Measurements from ENCODE around the gene KNDC1. TPM values are rescaled to one million over a fixed set of nuclear protein-coding genes. Genes with fewer than 3 reads are reported as not detected.

Gene KNDC1
- total and polyA plus RNA-seq, 2 of the 4 experiments (the other 2 are of a cell fraction) = 0.18 to 1.1 TPM

- H3K9me3 ChIP-seq (ENCODE audit: control insufficient read depth, insufficient read depth, low read length) = no peaks in the 10 kb centered on the region
- H3K27me3 ChIP-seq (ENCODE audit: control insufficient read depth, insufficient read depth, low read length) = no peaks in the 10 kb centered on the region; the same call in 1 of the 2 replicates
- no peaks in the 10 kb centered on the region for H4K20me1 ChIP-seq (ENCODE audit: insufficient read depth, low read length)
- peaks cover 2% of the 10 kb centered on the region; the same call in 1 of the 2 replicates for H3K9me1 ChIP-seq (ENCODE audit: insufficient read depth, low read length)
- H2BK120ac ChIP-seq (ENCODE audit: low read depth, low read length) = no peak overlapping the region
- intact Hi-C loops (cut with micrococcal nuclease) (no loop called here), in situ Hi-C loops (cut with MboI; ENCODE audit: low sequenced_read_pairs) (loop anchor here (25.0 kb wide), 1 partner anchor 604 kb away; no protein-coding TSS in a partner anchor), dilution Hi-C loops (cut with HindIII; ENCODE audit: low sequenced_read_pairs, unreplicated experiment) (no loop called here)
- no peak overlapping the region for H2BK20ac ChIP-seq (ENCODE audit: low read depth, low read length)
- 71% methylated on average over 7 of the region's 21 CpGs; no CpG with 5 or more reads in 1 of the 2 experiments for WGBS, 2 experiments (ENCODE audit: extremely low coverage in 2 of 2, insufficient read length in 1 of 2)
- no peak overlapping the region for H2AK5ac ChIP-seq (ENCODE audit: low read depth, low read length)
- H3K27ac ChIP-seq (ENCODE audit: insufficient read depth, low read length) = no peak overlapping the region
- BruUV-seq (replicated peaks) = no TSS peak
- DNase-seq = no peak
- H3K36me3 ChIP-seq (ENCODE audit: control insufficient read depth, insufficient read depth, low read length) = peaks cover 4% of the 10 kb centered on the region; the same call in 1 of the 2 replicates
- no peak overlapping the region for H4K8ac ChIP-seq (ENCODE audit: low read depth in 2 of 2, low read length in 2 of 2)
- H3K18ac ChIP-seq (ENCODE audit: low read depth, low read length) = no peak overlapping the region
- H3K4ac ChIP-seq (ENCODE audit: low read depth, low read length) = no peak overlapping the region
- H4K5ac ChIP-seq (ENCODE audit: low read depth, low read length) = no peak overlapping the region
- no peak overlapping the region for H2AFZ ChIP-seq (replicated peaks; ENCODE audit: low read length, poor library complexity)
- POLR2A ChIA-PET (ENCODE audit: unreplicated experiment) = no interaction called here
- peak overlapping the region; percentile 50 for H2AK9ac ChIP-seq (replicated peaks; ENCODE audit: low read depth, low read length, poor library complexity)
- no peak overlapping the region for H3K14ac ChIP-seq (replicated peaks; ENCODE audit: low read depth, low read length)
- no peak overlapping the region for H3K4me3 ChIP-seq (ENCODE audit: insufficient read depth, low read depth, low read length)
- no peak overlapping the region for H3K56ac ChIP-seq (ENCODE audit: extremely low read depth, insufficient read depth, low read length)
- no peak for ATAC-seq (ENCODE audit: low read depth)
- no peak overlapping the region for H3K4me2 ChIP-seq (ENCODE audit: low read depth, low read length)
- CTCF ChIA-PET = no interaction called here
- peaks cover 1% of the 10 kb centered on the region for H3K4me1 ChIP-seq (ENCODE audit: control insufficient read depth, insufficient read depth, low read length)
- no peak overlapping the region for H3K9ac ChIP-seq (ENCODE audit: low read depth, low read length)
- no peak overlapping the region for H3K23ac ChIP-seq (ENCODE audit: low read depth, low read length)
- no peak overlapping the region for H2BK5ac ChIP-seq (ENCODE audit: low read depth, low read length, poor library complexity, severe bottlenecking)
- peaks cover 0 to under 1% of the 10 kb centered on the region in 2 experiments; a peak in 1 of 4 replicates for H3K79me1 ChIP-seq (ENCODE audit: low read depth in 1 of 2, low read length in 2 of 2)
- no peak overlapping the region for H4K91ac ChIP-seq (ENCODE audit: insufficient read depth, low read depth, low read length)
- H2BK15ac ChIP-seq (ENCODE audit: low read depth, low read length) = no peak overlapping the region
- TF ChIP-seq BHLHE40 (IDR thresholded peaks at IDR 0.05; ENCODE audit: low read depth, low read length) (no peak), FOS (IDR thresholded peaks at IDR 0.05; ENCODE audit: low read depth, low read length) (no peak), SMC3 (IDR thresholded peaks at IDR 0.05; ENCODE audit: low read depth, low read length) (no peak), POLR2A (IDR thresholded peaks at IDR 0.05; ENCODE audit: low read depth, low read length) (no peak), CHD1 (IDR thresholded peaks at IDR 0.05; ENCODE audit: low read depth, low read length) (no peak), MAZ (IDR thresholded peaks at IDR 0.05; ENCODE audit: borderline replicate concordance, low read depth, low read length) (no peak), RFX5 (IDR thresholded peaks at IDR 0.05; ENCODE audit: low read depth, low read length) (no peak), RCOR1 (IDR thresholded peaks at IDR 0.05; ENCODE audit: insufficient replicate concordance, low read length) (no peak), MAFK (IDR thresholded peaks at IDR 0.05; ENCODE audit: low read depth, low read length) (no peak), CEBPB (IDR thresholded peaks at IDR 0.05; ENCODE audit: low read depth, low read length) (no peak), NFE2L2 (IDR thresholded peaks at IDR 0.05; ENCODE audit: low read depth, low read length) (no peak), RAD21 (IDR thresholded peaks at IDR 0.05; ENCODE audit: low read length) (no peak)
- TF ChIP-seq, protein P1, sequence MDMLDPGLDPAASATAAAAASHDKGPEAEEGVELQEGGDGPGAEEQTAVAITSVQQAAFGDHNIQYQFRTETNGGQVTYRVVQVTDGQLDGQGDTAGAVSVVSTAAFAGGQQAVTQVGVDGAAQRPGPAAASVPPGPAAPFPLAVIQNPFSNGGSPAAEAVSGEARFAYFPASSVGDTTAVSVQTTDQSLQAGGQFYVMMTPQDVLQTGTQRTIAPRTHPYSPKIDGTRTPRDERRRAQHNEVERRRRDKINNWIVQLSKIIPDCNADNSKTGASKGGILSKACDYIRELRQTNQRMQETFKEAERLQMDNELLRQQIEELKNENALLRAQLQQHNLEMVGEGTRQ (IDR thresholded peaks at IDR 0.05; ENCODE audit: low read depth, low read length) = no peak
- TF ChIP-seq, protein P2, sequence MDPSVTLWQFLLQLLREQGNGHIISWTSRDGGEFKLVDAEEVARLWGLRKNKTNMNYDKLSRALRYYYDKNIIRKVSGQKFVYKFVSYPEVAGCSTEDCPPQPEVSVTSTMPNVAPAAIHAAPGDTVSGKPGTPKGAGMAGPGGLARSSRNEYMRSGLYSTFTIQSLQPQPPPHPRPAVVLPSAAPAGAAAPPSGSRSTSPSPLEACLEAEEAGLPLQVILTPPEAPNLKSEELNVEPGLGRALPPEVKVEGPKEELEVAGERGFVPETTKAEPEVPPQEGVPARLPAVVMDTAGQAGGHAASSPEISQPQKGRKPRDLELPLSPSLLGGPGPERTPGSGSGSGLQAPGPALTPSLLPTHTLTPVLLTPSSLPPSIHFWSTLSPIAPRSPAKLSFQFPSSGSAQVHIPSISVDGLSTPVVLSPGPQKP (IDR thresholded peaks at IDR 0.05; ENCODE audit: borderline replicate concordance, low read depth, low read length) = no peak
- TF ChIP-seq, protein P3, sequence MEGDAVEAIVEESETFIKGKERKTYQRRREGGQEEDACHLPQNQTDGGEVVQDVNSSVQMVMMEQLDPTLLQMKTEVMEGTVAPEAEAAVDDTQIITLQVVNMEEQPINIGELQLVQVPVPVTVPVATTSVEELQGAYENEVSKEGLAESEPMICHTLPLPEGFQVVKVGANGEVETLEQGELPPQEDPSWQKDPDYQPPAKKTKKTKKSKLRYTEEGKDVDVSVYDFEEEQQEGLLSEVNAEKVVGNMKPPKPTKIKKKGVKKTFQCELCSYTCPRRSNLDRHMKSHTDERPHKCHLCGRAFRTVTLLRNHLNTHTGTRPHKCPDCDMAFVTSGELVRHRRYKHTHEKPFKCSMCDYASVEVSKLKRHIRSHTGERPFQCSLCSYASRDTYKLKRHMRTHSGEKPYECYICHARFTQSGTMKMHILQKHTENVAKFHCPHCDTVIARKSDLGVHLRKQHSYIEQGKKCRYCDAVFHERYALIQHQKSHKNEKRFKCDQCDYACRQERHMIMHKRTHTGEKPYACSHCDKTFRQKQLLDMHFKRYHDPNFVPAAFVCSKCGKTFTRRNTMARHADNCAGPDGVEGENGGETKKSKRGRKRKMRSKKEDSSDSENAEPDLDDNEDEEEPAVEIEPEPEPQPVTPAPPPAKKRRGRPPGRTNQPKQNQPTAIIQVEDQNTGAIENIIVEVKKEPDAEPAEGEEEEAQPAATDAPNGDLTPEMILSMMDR (conservative IDR thresholded peaks at IDR 0.05; ENCODE audit: low read depth, low read length) = no peak
Observed at GRCh38 chr10:133266056-133266795, 106.2 kb downstream of the KNDC1 start.
